DND-41 (cell line): ENCODE results near the gene PYY.

Source experiments
- EZH2 ChIP-seq: IDR thresholded peaks from 3 replicates; pipeline ENCODE4 v1.6.1; 2012; ENCODE audit warnings: borderline replicate concordance, low read depth, mild to moderate bottlenecking, moderate library complexity, low read length, inconsistent platforms; ENCODE audit not compliant: severe bottlenecking
- TF ChIP-seq, protein P1 (sequence below): IDR thresholded peaks from 2 replicates; pipeline ENCODE4 v1.5.1; 2012; ENCODE audit warnings: borderline replicate concordance, low read length, moderate library complexity, mild to moderate bottlenecking; ENCODE audit not compliant: poor library complexity, severe bottlenecking; ENCODE audit errors: extremely low read depth

DNA sequence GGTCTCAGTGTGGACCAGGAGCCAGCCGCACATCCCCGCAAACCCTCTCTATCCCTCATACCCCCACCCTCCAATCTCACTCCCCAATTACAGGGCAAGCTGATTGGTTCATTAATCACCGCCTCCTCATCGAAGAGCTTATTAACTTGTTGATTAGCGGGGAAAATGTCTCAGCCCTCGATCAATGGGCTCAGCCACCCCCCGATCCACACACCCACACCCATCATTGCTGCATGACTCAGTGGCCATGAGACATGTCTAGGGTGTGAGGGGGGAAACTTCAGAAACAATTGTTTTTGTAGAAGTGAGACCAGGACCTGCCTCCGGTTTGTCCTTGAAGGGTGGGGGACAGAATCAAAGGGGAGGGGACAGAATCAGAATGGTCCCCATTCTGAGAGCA lies 2.5 kb upstream of the PYY start:
- TF ChIP-seq, protein P1, sequence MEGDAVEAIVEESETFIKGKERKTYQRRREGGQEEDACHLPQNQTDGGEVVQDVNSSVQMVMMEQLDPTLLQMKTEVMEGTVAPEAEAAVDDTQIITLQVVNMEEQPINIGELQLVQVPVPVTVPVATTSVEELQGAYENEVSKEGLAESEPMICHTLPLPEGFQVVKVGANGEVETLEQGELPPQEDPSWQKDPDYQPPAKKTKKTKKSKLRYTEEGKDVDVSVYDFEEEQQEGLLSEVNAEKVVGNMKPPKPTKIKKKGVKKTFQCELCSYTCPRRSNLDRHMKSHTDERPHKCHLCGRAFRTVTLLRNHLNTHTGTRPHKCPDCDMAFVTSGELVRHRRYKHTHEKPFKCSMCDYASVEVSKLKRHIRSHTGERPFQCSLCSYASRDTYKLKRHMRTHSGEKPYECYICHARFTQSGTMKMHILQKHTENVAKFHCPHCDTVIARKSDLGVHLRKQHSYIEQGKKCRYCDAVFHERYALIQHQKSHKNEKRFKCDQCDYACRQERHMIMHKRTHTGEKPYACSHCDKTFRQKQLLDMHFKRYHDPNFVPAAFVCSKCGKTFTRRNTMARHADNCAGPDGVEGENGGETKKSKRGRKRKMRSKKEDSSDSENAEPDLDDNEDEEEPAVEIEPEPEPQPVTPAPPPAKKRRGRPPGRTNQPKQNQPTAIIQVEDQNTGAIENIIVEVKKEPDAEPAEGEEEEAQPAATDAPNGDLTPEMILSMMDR: no peak
- no peak for TF ChIP-seq EZH2
